Measurements from ENCODE around the gene EGR1.
A peak's percentile ranks its signal among the peaks of the same experiment; 100 is the strongest.

EGR1 gene

GRCh38 chr5:138453590-138453989 is 11.7 kb upstream of the EGR1 start:
- no peak for DNase-seq

GRCh38 chr5:138454121-138454520 is 11.2 kb upstream of the EGR1 start:
- no peak for DNase-seq

DNA sequence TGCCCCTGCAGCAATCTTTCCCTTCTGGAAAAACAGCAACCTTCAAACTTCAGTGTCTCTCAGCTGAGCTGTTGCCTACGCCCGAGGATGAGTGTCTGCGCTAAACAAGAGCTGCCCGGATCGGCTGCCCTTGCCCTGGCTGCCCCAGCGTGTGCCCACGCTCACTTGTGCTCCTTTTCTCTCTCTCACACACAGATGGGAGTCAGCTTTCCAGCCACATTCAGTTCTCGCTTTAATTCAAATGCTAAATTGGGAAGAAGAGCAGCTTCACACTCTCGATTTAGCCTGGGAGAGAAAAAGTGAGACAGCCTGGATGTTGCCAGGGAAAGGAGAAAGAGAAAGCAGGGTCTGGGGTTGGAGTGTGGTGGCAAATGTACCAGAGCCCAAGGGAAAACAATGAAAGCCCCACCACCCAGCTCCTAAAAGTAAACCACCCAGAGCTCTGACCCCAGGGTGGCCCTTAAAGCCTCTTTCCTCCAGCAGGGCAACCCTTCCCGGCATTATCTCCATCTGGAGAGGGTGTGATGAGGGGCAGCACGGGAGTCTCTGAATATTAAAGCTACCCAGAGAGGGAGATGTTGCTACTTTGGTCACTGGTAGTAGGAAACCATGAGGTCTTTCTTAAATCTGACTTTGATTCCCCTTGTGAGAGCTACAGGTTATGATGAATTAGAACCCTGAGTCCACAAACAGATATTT is 9.9 kb upstream of the EGR1 start:
- no peak for DNase-seq

- no peak for DNase-seq
These were observed 7.6 kb upstream of the EGR1 start for GRCh38 chr5:138457531-138458275.

DNA sequence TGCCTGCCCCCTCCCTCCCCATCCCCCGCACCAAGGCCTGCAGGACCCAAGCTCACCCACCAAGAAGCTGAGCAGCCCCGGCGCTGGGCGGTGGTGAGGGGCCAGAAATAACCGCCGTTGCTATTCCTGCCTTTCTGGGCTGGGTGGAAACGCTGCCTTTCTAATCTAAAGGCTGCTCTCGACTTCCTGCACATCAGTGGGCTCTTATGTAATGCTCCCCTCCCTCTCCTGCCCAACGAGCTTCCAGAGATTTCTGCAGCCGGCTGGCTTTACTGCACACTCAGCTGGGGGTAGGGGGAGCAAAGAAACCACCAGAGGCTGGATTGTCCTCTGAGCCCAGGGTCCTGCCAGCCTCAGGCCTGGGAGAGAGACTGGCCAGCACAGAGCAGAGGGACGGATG is 6.9 kb upstream of the EGR1 start:
- DNase-seq = no peak

GRCh38 chr5:138458856-138459255 is 6.4 kb upstream of the EGR1 start:
- no peak for DNase-seq

DNA sequence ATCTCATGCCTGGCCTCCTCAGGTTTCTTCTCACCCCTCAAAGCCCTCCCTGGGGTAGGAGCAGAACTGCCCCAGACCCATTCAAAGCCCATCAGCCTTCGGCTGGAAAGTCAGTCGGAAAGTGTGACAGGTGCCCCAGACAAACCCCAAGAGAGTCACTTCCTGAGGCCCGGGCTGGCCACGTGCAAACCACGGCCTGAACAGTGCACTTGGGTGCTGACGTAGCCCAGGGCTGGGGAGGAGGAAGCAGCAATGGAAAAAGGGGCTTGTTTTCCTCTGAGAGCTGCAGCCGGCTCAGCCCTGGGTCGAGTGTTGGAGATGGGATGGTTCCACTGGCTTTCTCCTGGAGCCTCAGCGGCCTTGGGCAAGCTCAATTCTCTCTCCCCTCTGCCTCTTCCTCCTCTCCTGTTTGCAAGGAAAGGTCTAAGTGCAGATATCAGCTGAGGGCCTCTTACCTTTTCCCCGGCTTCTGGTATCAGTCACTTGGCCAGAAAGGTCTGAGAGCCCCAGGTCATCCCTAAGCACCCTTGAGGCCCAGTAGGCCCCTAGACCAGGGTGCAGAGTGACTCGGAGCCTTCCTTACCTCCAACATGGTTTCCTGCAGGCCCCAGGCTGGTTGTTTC is 5.9 kb upstream of the EGR1 start:
- peak; percentile 75 to 94 for DNase-seq

- no peak for DNase-seq
These were observed 5.1 kb upstream of the EGR1 start for GRCh38 chr5:138460032-138460693.

- no peak for DNase-seq
These were observed 3.7 kb upstream of the EGR1 start for GRCh38 chr5:138461343-138462125.

DNA sequence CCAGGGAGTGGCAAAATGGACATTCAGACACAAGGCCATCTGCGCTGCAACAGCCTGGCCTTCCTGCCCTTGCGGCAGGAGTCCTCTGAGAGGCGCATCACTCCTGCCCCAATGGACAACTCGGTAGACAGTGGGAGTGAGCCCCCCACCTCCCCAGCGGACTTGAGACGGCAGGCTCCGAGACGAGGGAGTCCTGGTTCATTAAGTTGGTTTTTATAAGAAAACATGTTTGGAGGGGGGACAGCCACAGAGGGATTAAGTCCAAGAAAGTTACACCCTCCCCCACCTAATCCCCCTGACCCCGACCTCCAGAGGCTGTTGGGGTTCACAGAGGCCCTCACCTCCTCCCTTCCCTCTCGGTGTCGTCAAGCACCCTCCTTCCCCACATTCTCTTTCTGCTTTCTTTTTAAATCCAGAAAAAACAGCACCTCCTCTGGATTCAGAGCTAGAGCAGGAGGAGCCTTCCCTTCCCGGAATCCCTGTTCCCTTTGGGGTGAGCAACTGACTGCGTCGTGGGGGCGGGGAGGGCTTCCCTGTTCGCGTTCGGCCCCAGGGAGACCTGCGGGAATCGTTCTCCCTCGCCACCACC is 1.8 kb upstream of the EGR1 start:
- DNase-seq = no peak

GRCh38 chr5:138464008-138464387 is 1.3 kb upstream of the EGR1 start:
- DNase-seq = peak; percentile 89 to 95

DNA sequence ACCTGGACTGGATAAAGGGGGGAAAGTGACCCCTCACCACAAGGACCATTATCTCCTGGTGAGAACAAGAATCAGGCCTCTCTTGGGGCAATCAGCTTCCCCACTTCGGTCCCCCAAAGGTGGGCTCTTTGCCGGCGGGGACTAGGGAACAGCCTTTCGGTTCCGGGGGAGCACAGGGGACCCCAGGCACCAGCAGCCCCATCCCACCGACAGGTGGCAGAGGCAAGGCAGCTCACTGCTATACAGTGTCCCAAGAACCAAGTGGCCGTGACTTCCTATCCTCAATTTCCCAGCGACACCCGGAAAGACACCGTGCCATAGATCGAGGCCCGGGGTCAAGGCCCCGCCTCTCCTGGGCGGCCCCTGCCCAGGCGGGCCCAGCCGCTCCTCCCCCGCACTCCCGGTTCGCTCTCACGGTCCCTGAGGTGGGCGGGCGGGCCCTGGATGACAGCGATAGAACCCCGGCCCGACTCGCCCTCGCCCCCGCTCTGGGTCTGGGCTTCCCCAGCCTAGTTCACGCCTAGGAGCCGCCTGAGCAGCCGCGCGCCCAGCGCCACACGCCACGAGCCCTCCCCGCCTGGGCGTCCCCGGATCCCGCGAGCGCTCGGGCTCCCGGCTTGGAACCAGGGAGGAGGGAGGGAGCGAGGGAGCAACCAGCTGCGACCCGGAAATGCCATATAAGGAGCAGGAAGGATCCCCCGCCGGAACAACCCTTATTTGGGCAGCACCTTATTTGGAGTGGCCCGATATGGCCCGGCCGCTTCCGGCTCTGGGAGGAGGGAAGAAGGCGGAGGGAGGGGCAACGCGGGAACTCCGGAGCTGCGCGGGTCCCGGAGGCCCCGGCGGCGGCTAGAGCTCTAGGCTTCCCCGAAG is 655 bp upstream of the EGR1 start:
- DNase-seq = peak; percentile 88 to 97

DNA sequence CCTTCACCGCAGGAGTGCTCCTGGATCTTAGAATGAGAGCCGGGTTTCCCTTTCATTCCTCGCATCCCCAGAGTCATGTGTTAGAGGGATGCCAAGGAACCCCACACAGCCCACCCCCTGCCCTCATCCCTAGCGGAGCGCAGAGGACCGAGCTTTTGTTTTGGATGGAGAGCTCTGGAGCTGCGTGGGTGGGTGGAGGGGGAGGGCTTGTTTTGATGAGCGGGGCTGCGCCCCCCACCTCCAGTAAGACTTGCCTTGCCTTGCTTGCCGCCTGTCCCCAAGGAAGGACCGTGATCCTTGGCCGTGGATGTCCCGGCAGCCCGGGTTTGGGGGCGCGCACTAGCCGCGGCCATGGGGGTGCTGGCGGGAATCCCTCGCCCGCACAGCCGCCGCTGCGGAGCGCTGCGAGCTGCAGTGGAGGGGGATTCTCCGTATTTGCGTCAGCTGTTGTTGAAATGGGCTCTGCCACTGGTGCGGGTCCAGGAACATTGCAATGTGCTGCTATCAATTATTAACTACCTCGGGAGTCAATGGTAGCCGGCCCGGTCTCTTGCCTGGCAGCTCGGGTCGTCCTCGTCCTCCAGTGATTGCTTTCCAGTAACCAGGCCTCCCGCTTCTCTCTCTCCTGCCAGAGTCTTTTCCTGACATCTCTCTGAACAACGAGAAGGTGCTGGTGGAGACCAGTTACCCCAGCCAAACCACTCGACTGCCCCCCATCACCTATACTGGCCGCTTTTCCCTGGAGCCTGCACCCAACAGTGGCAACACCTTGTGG is 1.0 kb downstream of the EGR1 start:
- DNase-seq = peak in 1 of 2 experiments; percentile 38

- peak in 1 of 2 experiments; percentile 22 for DNase-seq
These were observed 1.8 kb downstream of the EGR1 start for GRCh38 chr5:138466900-138467710.

DNA sequence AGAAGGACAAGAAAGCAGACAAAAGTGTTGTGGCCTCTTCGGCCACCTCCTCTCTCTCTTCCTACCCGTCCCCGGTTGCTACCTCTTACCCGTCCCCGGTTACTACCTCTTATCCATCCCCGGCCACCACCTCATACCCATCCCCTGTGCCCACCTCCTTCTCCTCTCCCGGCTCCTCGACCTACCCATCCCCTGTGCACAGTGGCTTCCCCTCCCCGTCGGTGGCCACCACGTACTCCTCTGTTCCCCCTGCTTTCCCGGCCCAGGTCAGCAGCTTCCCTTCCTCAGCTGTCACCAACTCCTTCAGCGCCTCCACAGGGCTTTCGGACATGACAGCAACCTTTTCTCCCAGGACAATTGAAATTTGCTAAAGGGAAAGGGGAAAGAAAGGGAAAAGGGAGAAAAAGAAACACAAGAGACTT is 2.4 kb downstream of the EGR1 start:
- peak in 1 of 2 experiments; percentile 23 for DNase-seq

DNA sequence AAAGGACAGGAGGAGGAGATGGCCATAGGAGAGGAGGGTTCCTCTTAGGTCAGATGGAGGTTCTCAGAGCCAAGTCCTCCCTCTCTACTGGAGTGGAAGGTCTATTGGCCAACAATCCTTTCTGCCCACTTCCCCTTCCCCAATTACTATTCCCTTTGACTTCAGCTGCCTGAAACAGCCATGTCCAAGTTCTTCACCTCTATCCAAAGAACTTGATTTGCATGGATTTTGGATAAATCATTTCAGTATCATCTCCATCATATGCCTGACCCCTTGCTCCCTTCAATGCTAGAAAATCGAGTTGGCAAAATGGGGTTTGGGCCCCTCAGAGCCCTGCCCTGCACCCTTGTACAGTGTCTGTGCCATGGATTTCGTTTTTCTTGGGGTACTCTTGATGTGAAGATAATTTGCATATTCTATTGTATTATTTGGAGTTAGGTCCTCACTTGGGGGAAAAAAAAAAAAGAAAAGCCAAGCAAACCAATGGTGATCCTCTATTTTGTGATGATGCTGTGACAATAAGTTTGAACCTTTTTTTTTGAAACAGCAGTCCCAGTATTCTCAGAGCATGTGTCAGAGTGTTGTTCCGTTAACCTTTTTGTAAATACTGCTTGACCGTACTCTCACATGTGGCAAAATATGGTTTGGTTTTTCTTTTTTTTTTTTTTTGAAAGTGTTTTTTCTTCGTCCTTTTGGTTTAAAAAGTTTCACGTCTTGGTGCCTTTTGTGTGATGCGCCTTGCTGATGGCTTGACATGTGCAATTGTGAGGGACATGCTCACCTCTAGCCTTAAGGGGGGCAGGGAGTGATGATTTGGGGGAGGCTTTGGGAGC is 3.1 kb downstream of the EGR1 start:
- DNase-seq = no peak

GRCh38 chr5:138468966-138469539 is 3.8 kb downstream of the EGR1 start:
- DNase-seq = no peak
